Sigmoid colon (tissue), 3 donors: ENCODE results near the gene TSG101.

Experiments
- POLR2A ChIP-seq, 2 donors: fragments of 450-650 bp; IDR thresholded peaks; one replicate each; pipeline ENCODE4 v1.6.1; 2016; ENCODE audit warnings: antibody characterized with exemption in 2 of 2, mild to moderate bottlenecking in 2 of 2, moderate library complexity in 2 of 2
- TF ChIP-seq, protein P1 (sequence below), 4 experiments: fragments of 450-650 bp in 3 of 4; fragments of 200-600 bp in 1 of 4; IDR thresholded peaks; one replicate each; pipeline ENCODE4 v1.5.1; 2016 to 2019; ENCODE audit warnings: antibody characterized with exemption in 4 of 4, mild to moderate bottlenecking in 3 of 4, moderate library complexity in 2 of 4

DNA sequence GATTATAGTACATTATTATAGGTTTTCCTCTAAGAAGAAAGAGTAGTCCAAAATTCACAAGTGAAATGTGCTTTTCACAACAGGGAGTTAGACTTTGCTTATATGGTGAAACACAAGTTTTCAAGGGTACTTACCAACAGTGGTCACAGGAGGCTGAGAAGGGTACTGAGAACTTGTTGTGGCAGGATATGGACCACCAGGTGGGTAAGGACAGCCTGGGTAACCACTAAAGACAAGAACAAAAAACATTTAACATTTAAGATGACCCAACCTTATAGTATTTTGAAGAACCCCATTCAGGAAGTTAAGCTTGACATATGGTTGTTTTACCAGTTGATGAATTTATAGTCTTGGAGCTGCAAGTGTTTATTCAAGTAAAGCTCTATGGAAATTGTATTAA lies 24.4 kb downstream of the TSG101 start:
- TF ChIP-seq, protein P1, sequence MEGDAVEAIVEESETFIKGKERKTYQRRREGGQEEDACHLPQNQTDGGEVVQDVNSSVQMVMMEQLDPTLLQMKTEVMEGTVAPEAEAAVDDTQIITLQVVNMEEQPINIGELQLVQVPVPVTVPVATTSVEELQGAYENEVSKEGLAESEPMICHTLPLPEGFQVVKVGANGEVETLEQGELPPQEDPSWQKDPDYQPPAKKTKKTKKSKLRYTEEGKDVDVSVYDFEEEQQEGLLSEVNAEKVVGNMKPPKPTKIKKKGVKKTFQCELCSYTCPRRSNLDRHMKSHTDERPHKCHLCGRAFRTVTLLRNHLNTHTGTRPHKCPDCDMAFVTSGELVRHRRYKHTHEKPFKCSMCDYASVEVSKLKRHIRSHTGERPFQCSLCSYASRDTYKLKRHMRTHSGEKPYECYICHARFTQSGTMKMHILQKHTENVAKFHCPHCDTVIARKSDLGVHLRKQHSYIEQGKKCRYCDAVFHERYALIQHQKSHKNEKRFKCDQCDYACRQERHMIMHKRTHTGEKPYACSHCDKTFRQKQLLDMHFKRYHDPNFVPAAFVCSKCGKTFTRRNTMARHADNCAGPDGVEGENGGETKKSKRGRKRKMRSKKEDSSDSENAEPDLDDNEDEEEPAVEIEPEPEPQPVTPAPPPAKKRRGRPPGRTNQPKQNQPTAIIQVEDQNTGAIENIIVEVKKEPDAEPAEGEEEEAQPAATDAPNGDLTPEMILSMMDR (IDR thresholded peaks at IDR 0.05): no peak
- no peak for TF ChIP-seq POLR2A (IDR thresholded peaks at IDR 0.05)
